Right lobe of liver (tissue), 4 donors: ENCODE measurements around the gene COL9A1.

Experiments
- POLR2A ChIP-seq: fragments of 450-650 bp; IDR thresholded peaks from one replicate; pipeline ENCODE4 v1.6.1; 2017; ENCODE audit warnings: antibody characterized with exemption, mild to moderate bottlenecking
- TF ChIP-seq, protein P1 (sequence below), 4 donors: fragments of 200-600 bp in 3 of 4; fragments of 450-650 bp in 1 of 4; IDR thresholded peaks; one replicate each; pipeline versions ENCODE4 v1.5.1 to v1.8.0; 2016 to 2022; ENCODE audit warnings: antibody characterized with exemption in 4 of 4, mild to moderate bottlenecking in 2 of 4
- donor health status: DM: no; HTN: no; CAD: no.
- donor health status: DM: no; HTN: no; CAD: no.
- donor health status: DM: no; HTN: yes; CAD: no.

DNA sequence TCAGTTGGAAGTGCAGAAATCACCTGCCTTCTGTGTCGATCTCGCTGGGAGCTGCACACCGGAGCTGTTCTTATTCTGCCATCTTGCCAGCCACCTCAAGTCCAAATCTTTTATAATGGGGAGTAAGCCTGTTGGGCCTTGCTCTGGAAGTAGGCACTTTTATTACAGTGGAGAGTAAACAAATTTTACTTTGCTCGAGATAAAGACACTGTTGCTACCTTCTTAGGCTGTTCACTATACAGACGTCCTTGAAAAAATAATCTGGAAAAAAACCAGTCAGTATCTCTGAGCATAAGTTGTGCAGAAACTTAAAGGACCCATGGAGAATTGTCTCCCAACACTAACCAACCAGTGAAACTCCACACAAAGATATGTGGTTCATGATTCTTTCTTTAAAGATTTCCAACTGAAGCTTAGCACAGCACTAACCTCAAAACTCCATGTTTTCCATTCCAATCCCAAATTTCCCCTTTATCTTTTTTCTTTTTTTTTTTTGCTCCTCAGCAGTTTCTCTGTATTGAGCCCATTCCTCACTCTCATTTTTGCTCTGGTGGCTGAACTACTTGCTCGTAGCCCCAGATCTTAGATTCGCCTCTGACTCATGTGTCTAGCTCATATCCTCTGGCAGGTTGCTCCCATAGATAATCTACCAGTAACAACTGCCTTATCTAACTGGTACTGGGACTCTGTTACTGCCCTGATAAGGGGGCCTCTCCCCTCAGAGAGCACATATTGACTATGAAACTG is 34.3 kb upstream of the COL9A1 start:
- TF ChIP-seq, protein P1, sequence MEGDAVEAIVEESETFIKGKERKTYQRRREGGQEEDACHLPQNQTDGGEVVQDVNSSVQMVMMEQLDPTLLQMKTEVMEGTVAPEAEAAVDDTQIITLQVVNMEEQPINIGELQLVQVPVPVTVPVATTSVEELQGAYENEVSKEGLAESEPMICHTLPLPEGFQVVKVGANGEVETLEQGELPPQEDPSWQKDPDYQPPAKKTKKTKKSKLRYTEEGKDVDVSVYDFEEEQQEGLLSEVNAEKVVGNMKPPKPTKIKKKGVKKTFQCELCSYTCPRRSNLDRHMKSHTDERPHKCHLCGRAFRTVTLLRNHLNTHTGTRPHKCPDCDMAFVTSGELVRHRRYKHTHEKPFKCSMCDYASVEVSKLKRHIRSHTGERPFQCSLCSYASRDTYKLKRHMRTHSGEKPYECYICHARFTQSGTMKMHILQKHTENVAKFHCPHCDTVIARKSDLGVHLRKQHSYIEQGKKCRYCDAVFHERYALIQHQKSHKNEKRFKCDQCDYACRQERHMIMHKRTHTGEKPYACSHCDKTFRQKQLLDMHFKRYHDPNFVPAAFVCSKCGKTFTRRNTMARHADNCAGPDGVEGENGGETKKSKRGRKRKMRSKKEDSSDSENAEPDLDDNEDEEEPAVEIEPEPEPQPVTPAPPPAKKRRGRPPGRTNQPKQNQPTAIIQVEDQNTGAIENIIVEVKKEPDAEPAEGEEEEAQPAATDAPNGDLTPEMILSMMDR (IDR thresholded peaks at IDR 0.05) = no peak
- no peak for TF ChIP-seq POLR2A
